GM12892 (cell line): ENCODE results near the gene CBLB. TPM values are rescaled to one million over a fixed set of nuclear protein-coding genes. Genes with fewer than 3 reads are reported as not detected.

Experiments
- DNase-seq: peaks from one replicate; pipeline ENCODE4 v3.0.0; 2011; ENCODE audit not compliant: insufficient read length
- FAIRE-seq: peaks from 2 replicates; lab custom pipeline; 2011; peaks lifted over from hg19 to GRCh38; lab: Jason Lieb, UNC
- POLR2A ChIP-seq: IDR thresholded peaks from 2 replicates; pipeline ENCODE4 v1.6.1; 2011; ENCODE audit warnings: low read depth, low read length, control low read depth
- POLR2AphosphoS5 ChIP-seq: IDR thresholded peaks from 2 replicates; pipeline ENCODE4 v1.6.1; 2011; ENCODE audit warnings: low read depth, low read length, control low read depth
- TAF1 ChIP-seq: IDR thresholded peaks from 2 replicates; pipeline ENCODE4 v1.6.1; 2011; ENCODE audit warnings: low read depth, mild to moderate bottlenecking, control low read depth, low read length, borderline replicate concordance
- polyA plus RNA-seq: library from polyadenylated mRNA; unstranded; fragments of >200 nt; gene quantifications from one replicate; pipeline ENCODE4 v1.2.1, GENCODE V29; 2012; ENCODE audit warnings: missing spikeins, inconsistent platforms; ENCODE audit not compliant: missing spikeins

The CBLB gene
- 12.4 TPM for polyA plus RNA-seq

GRCh38 chr3:105868742-105869530, at the start of gene CBLB:
CBLB (minus strand) TSS chr3:105869012; CDS start chr3:105867577, 1,435 bp downstream.
- peak; percentile 78 for DNase-seq
- peak; percentile 95 for FAIRE-seq
- no peak for TF ChIP-seq TAF1
- TF ChIP-seq POLR2A: peak; percentile 29; the same call in 1 of the 2 replicates

GRCh38 chr3:105916767-105917166, 48.0 kb upstream of the CBLB start:
- FAIRE-seq (no peak), DNase-seq (no peak)
- no peak for TF ChIP-seq POLR2A
- no peak for TF ChIP-seq POLR2AphosphoS5
- no peak for TF ChIP-seq TAF1

- DNase-seq: no peak
- TF ChIP-seq POLR2A (no peak), POLR2AphosphoS5 (no peak), TAF1 (no peak)
- FAIRE-seq: no peak
Observed at GRCh38 chr3:105915524-105915923, 46.7 kb upstream of the CBLB start.

GRCh38 chr3:105913616-105914015, 44.8 kb upstream of the CBLB start:
- no peak for TF ChIP-seq POLR2A
- TF ChIP-seq POLR2AphosphoS5: no peak
- TF ChIP-seq TAF1: no peak
- no peak for DNase-seq
- FAIRE-seq: no peak

GRCh38 chr3:105912891-105913290, 44.1 kb upstream of the CBLB start:
- no peak for FAIRE-seq
- DNase-seq: no peak
- TF ChIP-seq POLR2A (no peak), TAF1 (no peak), POLR2AphosphoS5 (no peak)

GRCh38 chr3:105911496-105911895, 42.7 kb upstream of the CBLB start:
- DNase-seq (no peak), FAIRE-seq (peak; percentile 14)
- TF ChIP-seq TAF1: no peak

GRCh38 chr3:105907777-105908176, 39.0 kb upstream of the CBLB start:
- TF ChIP-seq POLR2A (no peak), POLR2AphosphoS5 (no peak), TAF1 (no peak)
- FAIRE-seq (no peak), DNase-seq (no peak)

GRCh38 chr3:105906836-105907235, 38.0 kb upstream of the CBLB start:
- DNase-seq (no peak), FAIRE-seq (no peak)
- no peak for TF ChIP-seq POLR2AphosphoS5

- no peak for TF ChIP-seq POLR2AphosphoS5
- TF ChIP-seq TAF1: no peak
- no peak for TF ChIP-seq POLR2A
- no peak for DNase-seq
- no peak for FAIRE-seq
Observed at GRCh38 chr3:105906345-105906744, 37.5 kb upstream of the CBLB start.

GRCh38 chr3:105905328-105905727, 36.5 kb upstream of the CBLB start:
- DNase-seq (no peak), FAIRE-seq (no peak)
- TF ChIP-seq POLR2A (no peak), POLR2AphosphoS5 (no peak), TAF1 (no peak)

GRCh38 chr3:105904678-105905284, 36.0 kb upstream of the CBLB start:
- DNase-seq (no peak), FAIRE-seq (no peak)
- TF ChIP-seq TAF1: no peak
- TF ChIP-seq POLR2A: no peak
- TF ChIP-seq POLR2AphosphoS5: no peak

- no peak for DNase-seq
- TF ChIP-seq POLR2AphosphoS5 (no peak), TAF1 (no peak), POLR2A (no peak)
- no peak for FAIRE-seq
Observed at GRCh38 chr3:105904251-105904650, 35.4 kb upstream of the CBLB start.
